ENCODE data around the gene ZCCHC14. TPM values are rescaled to one million over a fixed set of nuclear protein-coding genes. Genes with fewer than 3 reads are reported as not detected.

Gene ZCCHC14
- polyA plus RNA-seq (ENCODE audit: insufficient read length in 3 of 3): 10 to 100 TPM; 33.8 to 38.1 (median 36.9) TPM
- long read RNA-seq, donor 1: 0 reads
- long read RNA-seq, donor 2: 0 reads
- long read RNA-seq, donor 3, full-length matches to known transcripts: 2 of 2 reads
- long read RNA-seq, donor 3, partial matches to known transcripts: 0 of 2 reads
- long read RNA-seq, donor 3, other reads (novel, unspliced or antisense): 0 of 2 reads
- long read RNA-seq, donor 4, full-length matches to known transcripts: 1 of 7 reads
- long read RNA-seq, donor 4, partial matches to known transcripts: 6 of 7 reads
- long read RNA-seq, donor 4, other reads (novel, unspliced or antisense): 0 of 7 reads
- long read RNA-seq, donor 5: 0 reads
- long read RNA-seq, donor 6: 0 reads
- long read RNA-seq, donor 7, partial matches to known transcripts: 5 of 6 reads
- long read RNA-seq, donor 7, other reads (novel, unspliced or antisense): 0 of 6 reads
- long read RNA-seq, donor 8: 0 reads
- long read RNA-seq, donor 9: 0 reads
- long read RNA-seq, donor 10, partial matches to known transcripts: 7 of 7 reads
- long read RNA-seq, donor 10, other reads (novel, unspliced or antisense): 0 of 7 reads
- long read RNA-seq, donor 11, full-length matches to known transcripts: 2 of 8 reads
- long read RNA-seq, donor 11, partial matches to known transcripts: 6 of 8 reads
- long read RNA-seq, donor 11, other reads (novel, unspliced or antisense): 0 of 8 reads
- long read RNA-seq, donor 12: 0 reads
- long read RNA-seq, donor 13: 0 reads
- long read RNA-seq, donor 14, full-length matches to known transcripts: 1 of 1 reads
- long read RNA-seq, donor 14, partial matches to known transcripts: 0 of 1 reads
- long read RNA-seq, donor 14, other reads (novel, unspliced or antisense): 0 of 1 reads
- long read RNA-seq, donor 15, partial matches to known transcripts: 5 of 5 reads
- long read RNA-seq, donor 15, other reads (novel, unspliced or antisense): 0 of 5 reads
- long read RNA-seq, donor 16, full-length matches to known transcripts: 3 of 32 reads
- long read RNA-seq, donor 16, partial matches to known transcripts: 29 of 32 reads
- long read RNA-seq, donor 16, other reads (novel, unspliced or antisense): 0 of 32 reads

DNA sequence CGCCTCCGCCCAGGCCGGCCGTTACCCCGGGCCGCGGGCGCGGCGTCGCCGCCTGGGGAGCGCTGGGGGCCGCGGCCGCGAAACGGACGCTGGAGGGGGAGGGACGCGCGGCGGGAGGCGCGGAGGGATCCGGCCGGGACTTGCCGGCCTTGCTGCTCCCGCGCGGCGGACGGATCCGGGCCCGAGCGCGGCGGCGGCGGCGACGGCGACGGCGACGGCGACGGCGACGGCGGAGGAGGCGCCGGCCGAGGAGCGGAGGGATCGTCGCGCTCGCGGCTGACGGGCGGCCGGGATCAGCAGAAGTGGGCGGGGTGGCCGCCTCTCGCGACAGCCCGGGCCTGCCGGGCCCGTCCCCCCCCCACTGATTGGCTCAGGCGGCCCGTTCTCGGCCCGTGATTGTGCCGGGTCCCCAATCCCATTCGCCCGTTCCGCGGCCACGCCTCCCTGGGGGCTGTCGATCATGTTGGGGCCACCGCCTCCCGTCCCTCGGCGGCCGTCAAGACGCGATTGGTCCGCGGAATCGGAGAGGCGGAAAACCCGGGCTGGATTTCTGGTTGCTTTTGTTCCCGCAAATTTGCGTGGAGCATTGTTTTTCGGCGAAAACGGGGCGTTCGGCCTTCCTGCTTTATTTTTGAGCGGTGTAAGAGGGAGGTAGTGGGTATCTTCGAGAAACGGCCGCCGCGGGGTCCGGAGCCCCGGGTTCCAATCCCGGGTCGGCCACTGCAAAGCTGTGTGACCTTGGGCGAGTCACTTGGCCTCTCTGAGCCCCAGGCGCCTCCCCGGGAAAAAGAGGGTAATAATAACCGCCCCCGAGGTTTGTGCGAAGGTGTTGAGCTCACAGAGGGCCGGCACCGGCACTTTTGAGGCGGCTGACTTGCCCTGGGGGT lies at the start of gene ZCCHC14:
Gene ZCCHC14, minus strand, starts transcription at position 304 of the 887 bp plus-strand sequence. CDS start 786 bp downstream, outside the sequence.
- DNase-seq (ENCODE audit: extremely low read depth in 1 of 11, low read depth in 9 of 11, low spot score in 4 of 11): peak; percentile 93 to 99 (median 98)

DNA sequence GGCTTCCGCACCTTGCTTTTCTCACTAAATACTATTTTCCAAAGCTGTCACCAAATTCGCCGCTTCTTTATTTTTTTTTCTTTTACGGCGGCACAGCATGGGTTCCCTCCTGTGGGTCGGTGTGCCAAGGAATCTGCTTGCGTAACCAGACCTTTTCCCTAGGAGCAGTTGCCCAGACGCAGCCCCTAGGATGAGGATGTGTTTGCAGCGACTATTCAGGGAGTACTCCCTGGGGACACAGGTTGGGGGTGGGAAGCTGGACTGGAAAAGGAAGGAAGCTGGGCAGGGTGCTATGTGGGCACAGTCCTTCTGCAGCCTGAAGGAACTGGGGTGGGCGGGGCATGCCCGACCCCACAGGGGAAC lies 49.0 kb upstream of the ZCCHC14 start:
- no peak for DNase-seq (ENCODE audit: extremely low read depth in 1 of 11, low read depth in 9 of 11, low spot score in 4 of 11)

DNA sequence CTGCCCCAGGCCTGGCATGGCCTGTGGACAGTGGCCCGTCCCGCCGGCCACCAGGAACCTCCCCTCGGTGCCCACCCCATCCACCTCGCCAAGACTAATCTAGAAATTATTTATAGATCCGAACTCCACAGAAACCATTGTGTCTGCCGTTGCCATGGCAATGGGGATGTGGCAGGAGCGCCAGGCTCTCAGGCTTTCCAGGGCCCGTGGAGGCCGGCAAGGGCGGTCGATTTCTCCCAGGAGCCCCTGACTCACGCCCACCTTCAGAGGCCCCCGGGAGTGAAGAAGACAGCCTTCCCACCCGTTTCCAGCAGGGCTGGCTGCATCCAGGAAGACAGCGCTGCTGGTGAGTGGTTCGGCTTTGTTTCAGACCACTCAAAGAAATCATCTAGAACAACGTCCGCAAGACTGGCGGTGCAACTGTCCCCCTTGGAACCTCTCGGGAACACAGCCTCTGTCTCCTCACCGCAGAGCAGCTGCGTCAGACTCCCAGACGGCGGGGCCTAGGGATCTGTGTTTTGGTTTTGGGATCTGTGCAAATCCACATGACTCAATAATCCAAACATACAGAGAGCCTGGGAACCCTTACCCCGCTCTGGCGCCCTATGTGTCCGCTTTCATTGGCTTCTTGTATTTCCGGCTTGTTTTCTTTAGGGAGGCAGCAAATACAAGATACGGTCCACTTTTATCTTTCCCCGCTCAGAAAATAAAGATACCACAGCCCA lies 48.5 kb upstream of the ZCCHC14 start:
- no peak for DNase-seq (ENCODE audit: extremely low read depth in 1 of 11, low read depth in 9 of 11, low spot score in 4 of 11)

DNA sequence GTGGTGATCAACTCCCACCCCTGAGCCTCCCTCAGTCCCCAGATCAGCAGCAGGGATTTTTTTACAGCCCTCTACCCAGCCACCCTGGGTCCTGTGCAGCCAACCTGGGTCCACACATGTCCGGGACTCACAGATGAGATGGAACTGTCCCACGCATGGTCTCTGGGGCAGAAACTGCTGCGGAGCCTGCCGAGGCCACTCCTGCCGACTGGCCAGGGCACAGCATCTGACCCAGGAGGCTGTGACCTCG lies 48.0 kb upstream of the ZCCHC14 start:
- no peak for DNase-seq (ENCODE audit: extremely low read depth in 1 of 11, low read depth in 9 of 11, low spot score in 4 of 11)

DNA sequence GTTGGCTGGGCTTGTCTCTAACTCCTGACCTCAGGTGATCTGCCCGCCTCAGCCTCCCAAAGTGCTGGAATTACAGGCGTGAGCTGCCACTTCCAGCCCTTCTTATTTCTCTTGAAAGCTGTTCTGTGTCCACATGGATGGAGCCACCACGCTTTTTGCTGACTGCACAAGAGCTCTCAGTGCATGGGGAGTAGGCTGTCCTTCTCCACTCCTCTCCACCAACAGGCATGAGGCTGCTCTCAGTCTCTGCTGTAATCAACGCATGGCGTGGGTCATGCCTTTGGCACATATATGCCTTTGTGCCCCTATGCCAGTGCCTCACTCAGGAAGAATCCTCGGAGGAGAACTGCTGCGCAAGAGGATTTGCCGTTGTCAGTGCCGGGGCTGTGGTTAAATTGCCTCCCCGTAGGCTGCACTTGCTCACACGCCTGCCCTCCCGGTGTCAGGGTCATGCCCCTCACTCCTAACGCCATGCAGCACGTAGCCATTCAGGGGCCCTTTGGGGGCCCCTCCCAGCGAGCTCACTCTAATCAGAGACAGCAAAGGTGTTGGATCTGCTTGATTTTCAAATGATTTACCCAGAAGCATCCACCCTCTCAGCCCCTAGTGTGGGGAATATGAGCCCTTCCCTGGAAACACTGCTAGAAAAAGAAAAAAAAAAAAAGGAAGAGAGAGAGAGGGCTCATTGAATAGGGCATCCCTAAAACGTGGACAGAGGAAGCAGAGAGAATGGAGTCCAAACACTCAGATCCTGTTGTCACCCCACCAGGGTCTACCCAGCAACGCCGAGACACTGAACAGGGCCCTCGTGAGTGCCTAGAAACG lies 47.5 kb upstream of the ZCCHC14 start:
- DNase-seq (ENCODE audit: extremely low read depth in 1 of 11, low read depth in 9 of 11, low spot score in 4 of 11): no peak

DNA sequence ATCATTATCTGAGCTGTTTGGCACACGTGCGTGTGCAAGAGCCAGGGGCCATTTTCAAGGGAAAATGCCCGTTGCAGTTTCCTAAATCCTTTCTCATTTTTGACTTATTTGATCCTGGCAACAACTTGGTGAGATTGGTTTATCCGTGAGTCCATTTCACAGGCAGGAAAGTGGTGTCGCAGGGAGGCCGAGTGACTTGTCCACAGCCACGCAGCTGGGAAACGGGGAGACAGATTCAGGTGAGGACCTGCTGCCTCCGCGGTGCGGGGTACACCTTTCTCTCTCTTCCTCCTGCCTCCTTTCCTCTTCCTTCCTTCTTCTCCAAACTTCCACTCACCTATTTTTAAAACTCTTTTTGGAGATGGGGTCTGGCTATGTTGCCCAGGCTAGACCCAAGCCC lies 46.3 kb upstream of the ZCCHC14 start:
- DNase-seq (ENCODE audit: extremely low read depth in 1 of 11, low read depth in 9 of 11, low spot score in 4 of 11): no peak

DNA sequence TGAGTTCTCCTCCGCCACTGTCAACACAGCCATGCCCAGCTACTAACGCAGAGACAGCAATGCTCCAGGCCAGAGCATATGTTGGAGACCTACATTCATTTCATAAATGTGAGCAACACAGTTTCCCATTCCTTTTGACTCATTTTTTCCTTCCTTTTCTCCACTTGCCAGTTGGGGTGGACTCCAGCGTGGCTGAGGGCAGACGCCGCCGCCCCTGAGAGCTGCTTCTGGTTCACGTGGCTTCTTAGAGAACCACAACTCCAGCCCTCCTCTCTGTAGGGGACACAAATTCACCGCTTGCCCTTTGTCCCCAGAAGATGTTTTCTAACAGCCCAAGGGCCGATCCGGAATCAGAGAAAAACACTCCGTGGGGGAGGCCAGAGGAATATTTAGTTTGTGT lies 45.8 kb upstream of the ZCCHC14 start:
- DNase-seq (ENCODE audit: extremely low read depth in 1 of 11, low read depth in 9 of 11, low spot score in 4 of 11): no peak

DNA sequence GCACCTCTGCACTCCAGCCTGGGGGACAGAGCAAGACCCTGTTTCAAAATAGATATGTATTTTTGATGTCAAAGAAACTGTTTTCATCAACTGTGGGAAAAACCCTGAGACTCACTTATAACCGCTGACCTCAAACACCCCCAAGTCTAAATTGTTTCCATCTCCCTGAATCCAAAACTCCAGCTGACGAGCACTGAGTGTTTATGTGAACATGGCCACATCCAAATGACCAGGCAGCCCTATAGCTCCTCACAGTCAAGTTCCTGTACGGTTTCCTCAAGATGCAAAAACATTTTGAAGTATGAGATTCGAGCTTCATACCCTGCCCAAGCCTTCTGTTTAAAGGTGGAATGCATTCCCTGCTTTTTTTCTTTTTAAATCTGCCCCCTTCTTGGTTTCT lies 45.3 kb upstream of the ZCCHC14 start:
- DNase-seq (ENCODE audit: extremely low read depth in 1 of 11, low read depth in 9 of 11, low spot score in 4 of 11): no peak

DNA sequence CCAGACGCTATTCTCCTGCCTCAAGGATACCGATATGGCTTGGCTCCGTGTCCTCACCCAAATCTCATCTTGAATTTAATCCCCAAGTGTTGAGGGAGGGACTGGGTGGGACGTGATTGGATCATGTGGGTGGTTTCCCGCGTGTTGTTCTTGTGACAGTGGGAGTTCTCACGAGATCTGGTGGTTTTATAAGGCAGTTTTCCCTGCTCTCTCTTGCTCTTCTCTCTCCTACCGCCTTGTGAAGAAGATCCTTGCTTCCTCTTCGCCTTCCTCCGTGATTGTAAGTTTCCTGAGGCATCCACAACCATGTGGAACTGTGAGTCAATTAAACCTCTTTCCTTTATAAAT lies 43.9 kb upstream of the ZCCHC14 start:
- no peak for DNase-seq (ENCODE audit: extremely low read depth in 1 of 11, low read depth in 9 of 11, low spot score in 4 of 11)

DNA sequence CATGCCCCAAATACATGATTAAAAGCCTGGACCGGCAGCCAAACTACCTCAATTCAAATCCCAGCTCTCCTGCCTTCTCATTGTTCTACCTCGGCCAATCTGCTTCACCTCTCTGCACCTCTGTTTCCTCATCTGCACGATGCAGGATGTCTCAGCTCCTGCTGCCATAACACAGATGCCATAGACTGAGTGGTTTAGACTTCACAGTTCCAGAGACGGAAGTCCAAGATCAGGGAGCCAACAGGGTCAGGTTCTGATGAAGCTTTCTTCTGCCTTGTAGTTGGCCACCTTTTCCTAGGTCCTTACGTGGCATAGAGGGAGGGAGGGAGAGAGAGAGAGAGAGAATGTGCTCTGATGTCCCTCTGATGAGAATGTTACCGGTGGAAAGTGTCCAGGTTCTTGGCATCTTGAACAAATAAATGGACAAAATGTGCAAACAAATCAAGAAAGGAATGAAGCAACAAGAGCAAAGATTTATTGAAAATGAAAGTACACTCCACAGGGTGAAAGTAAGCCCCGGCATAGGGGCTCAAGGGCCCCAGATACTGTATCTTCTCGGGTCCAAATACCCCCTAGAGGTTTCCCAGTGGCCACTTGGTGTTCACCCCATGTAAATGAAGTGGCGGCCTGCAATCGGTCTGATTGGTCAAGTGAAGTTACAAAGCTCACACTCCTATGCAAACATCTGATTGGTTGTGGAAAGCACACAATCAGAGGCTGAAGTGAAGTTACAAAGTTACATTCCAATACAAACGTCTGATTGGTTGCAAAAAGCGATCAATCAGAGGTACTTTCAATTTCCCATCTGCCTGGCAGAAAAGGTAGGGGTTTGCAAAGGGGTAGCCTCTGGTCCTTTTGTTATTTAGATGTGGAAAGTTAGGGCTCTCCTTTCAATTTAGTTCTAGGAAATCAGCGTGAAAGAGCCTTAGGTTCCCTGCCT lies 43.3 kb upstream of the ZCCHC14 start:
- no peak for DNase-seq (ENCODE audit: extremely low read depth in 1 of 11, low read depth in 9 of 11, low spot score in 4 of 11)

DNA sequence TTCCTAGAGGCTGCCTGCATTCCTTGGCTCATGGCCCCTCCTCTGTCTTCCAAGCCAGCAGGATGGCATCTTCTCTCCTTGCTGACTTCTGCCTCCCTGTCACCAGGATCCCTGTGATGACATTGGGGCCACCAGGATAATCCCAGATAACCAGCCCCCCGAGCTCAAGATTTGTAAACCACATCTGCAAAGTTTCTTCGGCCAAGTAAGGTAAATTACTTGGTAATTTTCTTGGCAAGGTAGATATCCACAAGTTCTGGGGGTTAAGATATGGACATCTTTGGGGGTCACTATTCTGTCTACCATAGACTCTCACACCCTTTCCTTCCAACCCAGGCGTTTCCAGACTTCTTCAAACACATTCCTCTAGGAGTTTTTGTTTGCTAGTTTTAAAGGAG lies 42.6 kb upstream of the ZCCHC14 start:
- no peak for DNase-seq (ENCODE audit: extremely low read depth in 1 of 11, low read depth in 9 of 11, low spot score in 4 of 11)

DNA sequence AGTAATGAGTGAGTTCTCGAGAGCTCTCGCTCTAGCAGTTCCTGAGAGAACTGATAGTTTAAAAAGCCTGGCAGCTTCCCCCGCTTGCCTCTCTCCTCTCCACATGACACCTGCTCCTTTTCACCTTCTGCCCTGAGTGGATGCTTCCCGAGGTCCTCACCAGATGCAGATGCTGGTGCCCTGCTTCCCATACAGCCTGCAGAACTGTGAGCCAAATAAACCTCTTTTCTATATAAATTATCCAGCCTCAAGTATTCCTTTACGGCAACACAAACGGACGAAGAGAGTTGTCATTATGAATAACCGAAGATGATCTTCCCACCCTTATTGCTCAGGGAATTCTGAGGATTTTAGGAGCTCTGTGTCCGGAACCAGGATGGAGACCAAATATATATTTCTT lies 41.9 kb upstream of the ZCCHC14 start:
- no peak for DNase-seq (ENCODE audit: extremely low read depth in 1 of 11, low read depth in 9 of 11, low spot score in 4 of 11)

DNA sequence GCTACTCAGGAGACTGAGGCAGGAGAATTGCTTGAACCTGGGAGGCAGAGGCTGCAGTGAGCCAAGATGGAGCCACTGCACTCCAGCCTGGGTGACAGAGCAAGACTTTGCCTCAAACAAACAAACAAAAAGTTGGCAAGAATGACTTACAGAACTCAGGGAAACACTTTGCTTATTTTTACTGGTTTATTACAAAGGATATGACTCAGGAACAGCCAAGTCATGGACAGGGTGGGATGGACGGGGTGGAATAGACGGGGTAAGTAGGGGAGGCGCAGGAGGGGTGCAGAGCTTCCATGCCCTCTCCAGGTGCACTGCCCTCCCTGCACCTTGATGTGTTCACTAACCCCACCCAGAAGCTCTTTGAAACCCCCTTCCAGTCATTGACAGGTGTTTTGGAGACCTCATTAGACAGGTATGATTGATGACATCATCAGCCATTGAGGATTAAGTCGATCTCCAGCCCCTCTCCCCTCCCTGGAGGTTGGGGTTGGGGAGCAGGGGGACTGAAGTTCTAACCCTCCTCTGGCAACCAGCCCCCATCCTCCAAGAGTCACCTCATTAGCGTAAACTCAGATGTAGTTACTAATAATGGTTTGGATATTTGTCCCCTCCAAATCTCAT lies 41.3 kb upstream of the ZCCHC14 start:
- no peak for DNase-seq (ENCODE audit: extremely low read depth in 1 of 11, low read depth in 9 of 11, low spot score in 4 of 11)

DNA sequence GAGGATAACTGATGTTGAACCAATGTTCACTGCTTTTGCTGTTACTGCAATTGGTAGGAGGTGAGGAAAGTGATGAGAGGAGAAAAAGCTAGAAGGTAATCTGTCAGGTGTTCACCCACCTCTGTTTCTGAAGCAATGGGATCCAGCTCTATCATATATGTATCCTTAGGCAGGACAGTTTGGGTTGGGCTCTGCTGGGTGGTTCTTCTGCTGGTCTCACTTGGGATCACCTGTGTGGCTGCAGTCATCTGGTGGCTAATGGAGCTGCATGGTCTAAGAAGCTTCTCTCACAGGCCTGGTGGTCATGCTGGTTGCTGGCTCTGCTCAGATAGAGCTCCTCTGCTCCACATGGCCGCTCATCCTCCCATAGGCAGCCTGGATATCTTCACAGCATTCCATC lies 40.2 kb upstream of the ZCCHC14 start:
- DNase-seq (ENCODE audit: extremely low read depth in 1 of 11, low read depth in 9 of 11, low spot score in 4 of 11): no peak

DNA sequence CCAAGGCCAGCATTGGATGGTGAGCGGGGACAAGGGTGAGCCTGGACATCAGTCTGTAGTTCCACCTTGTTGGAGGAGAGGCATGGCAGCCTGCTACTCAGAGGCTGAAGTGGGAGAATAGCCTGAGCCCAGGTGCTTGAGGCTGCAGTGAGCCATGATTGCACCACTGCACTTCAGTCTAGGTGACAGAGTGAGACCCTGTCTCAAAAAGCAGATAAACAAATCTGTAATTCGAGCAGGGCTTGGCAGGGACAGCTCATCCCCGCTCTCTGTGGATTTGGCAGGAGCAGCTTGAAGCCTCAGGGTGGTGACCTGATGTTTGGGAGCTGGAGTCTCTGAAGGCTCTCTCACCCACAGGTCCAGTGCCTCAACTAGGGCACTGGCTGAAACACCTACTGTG lies 38.6 kb upstream of the ZCCHC14 start:
- no peak for DNase-seq (ENCODE audit: extremely low read depth in 1 of 11, low read depth in 9 of 11, low spot score in 4 of 11)
